ENCODE data around the gene FSCB.
"Not testable (repeated sequence)": the region's sequence is repeated elsewhere in the genome, so short reads cannot be mapped to it uniquely, and the experiment has no call there.

FSCB gene

GRCh38 chr14:44507183-44507582, at the start of gene FSCB:
TSS of gene FSCB (minus strand) at chr14:44507283. CDS start at chr14:44506987, 296 bp downstream.
- in situ Hi-C loops (cut with MboI; ENCODE audit: low sequenced_read_pairs): no loop called here

- in situ Hi-C loops (cut with MboI; ENCODE audit: low sequenced_read_pairs): no loop called here
These were observed 24.6 kb upstream of the FSCB start for GRCh38 chr14:44531658-44532057.

GRCh38 chr14:44530475-44530874, 23.4 kb upstream of the FSCB start:
- in situ Hi-C loops (cut with MboI; ENCODE audit: low sequenced_read_pairs): no loop called here

- in situ Hi-C loops (cut with MboI; ENCODE audit: low sequenced_read_pairs): no loop called here
These were observed 21.9 kb upstream of the FSCB start for GRCh38 chr14:44529026-44529425.

- in situ Hi-C loops (cut with MboI; ENCODE audit: low sequenced_read_pairs): no loop called here
These were observed 21.1 kb upstream of the FSCB start for GRCh38 chr14:44528180-44528579.

GRCh38 chr14:44525237-44525636, 18.2 kb upstream of the FSCB start:
- in situ Hi-C loops (cut with MboI; ENCODE audit: low sequenced_read_pairs): no loop called here

- in situ Hi-C loops (cut with MboI; ENCODE audit: low sequenced_read_pairs): not testable (repeated sequence)
These were observed 8.6 kb upstream of the FSCB start for GRCh38 chr14:44515668-44516067.

GRCh38 chr14:44508834-44509233, 1.8 kb upstream of the FSCB start:
- in situ Hi-C loops (cut with MboI; ENCODE audit: low sequenced_read_pairs): no loop called here

GRCh38 chr14:44505588-44505987, 1.5 kb downstream of the FSCB start:
- in situ Hi-C loops (cut with MboI; ENCODE audit: low sequenced_read_pairs): no loop called here

GRCh38 chr14:44497148-44497547, 9.9 kb downstream of the FSCB start:
- in situ Hi-C loops (cut with MboI; ENCODE audit: low sequenced_read_pairs): no loop called here

GRCh38 chr14:44494137-44494536, 12.9 kb downstream of the FSCB start:
- in situ Hi-C loops (cut with MboI; ENCODE audit: low sequenced_read_pairs): no loop called here

- in situ Hi-C loops (cut with MboI; ENCODE audit: low sequenced_read_pairs): no loop called here
These were observed 16.1 kb downstream of the FSCB start for GRCh38 chr14:44490966-44491365.

GRCh38 chr14:44477953-44478352, 29.1 kb downstream of the FSCB start:
- in situ Hi-C loops (cut with MboI; ENCODE audit: low sequenced_read_pairs): no loop called here

- in situ Hi-C loops (cut with MboI; ENCODE audit: low sequenced_read_pairs): no loop called here
These were observed 38.3 kb downstream of the FSCB start for GRCh38 chr14:44468771-44469170.

- in situ Hi-C loops (cut with MboI; ENCODE audit: low sequenced_read_pairs): no loop called here
These were observed 43.6 kb downstream of the FSCB start for GRCh38 chr14:44463356-44464004.

GRCh38 chr14:44462381-44462780, 44.7 kb downstream of the FSCB start:
- in situ Hi-C loops (cut with MboI; ENCODE audit: low sequenced_read_pairs): no loop called here

GRCh38 chr14:44461811-44462210, 45.3 kb downstream of the FSCB start:
- in situ Hi-C loops (cut with MboI; ENCODE audit: low sequenced_read_pairs): no loop called here
